OCI-LY7 (cell line): ENCODE measurements around the gene PROB1.

ENCODE experiments used
- EZH2phosphoT487 ChIP-seq: fragments of 200-600 bp; sonication (generic); IDR thresholded peaks from 2 replicates; pipeline ENCODE4 v1.6.1; 2018; ENCODE audit warnings: low read depth, borderline replicate concordance, mild to moderate bottlenecking, mixed run types, antibody characterized with exemption, low read length, moderate library complexity, mixed read lengths
- TF ChIP-seq, protein P1 (sequence below): fragments of 200-600 bp; sonication (generic); conservative IDR thresholded peaks from 2 replicates; pipeline ENCODE4 v1.5.1; 2014; ENCODE audit warnings: mild to moderate bottlenecking, antibody characterized with exemption, low read length, moderate library complexity, mixed read lengths

DNA sequence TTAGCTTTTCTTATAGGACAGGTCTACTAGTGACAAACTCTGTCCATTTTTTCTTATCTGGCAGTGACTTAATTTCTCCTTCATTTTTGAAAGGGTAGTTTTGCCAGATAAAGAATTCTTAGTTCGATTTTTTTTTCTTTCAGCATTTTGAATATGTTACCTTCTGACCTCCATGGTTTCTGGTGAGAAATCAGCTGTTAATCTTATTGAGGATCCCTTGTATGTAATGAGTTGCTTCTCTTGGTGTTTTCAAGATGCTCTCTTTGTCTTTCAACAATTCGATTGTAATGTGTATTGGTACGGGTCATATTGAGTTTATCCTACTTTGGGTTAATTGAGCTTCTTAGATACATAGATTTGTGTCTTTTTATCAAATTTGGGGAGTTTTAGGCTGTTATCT, 40.7 kb downstream of the PROB1 start:
- TF ChIP-seq, protein P1, sequence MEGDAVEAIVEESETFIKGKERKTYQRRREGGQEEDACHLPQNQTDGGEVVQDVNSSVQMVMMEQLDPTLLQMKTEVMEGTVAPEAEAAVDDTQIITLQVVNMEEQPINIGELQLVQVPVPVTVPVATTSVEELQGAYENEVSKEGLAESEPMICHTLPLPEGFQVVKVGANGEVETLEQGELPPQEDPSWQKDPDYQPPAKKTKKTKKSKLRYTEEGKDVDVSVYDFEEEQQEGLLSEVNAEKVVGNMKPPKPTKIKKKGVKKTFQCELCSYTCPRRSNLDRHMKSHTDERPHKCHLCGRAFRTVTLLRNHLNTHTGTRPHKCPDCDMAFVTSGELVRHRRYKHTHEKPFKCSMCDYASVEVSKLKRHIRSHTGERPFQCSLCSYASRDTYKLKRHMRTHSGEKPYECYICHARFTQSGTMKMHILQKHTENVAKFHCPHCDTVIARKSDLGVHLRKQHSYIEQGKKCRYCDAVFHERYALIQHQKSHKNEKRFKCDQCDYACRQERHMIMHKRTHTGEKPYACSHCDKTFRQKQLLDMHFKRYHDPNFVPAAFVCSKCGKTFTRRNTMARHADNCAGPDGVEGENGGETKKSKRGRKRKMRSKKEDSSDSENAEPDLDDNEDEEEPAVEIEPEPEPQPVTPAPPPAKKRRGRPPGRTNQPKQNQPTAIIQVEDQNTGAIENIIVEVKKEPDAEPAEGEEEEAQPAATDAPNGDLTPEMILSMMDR: no peak
- no peak for TF ChIP-seq EZH2phosphoT487
